Fibroblast of lung (primary cell): ENCODE data around the gene FCER1G.

ENCODE experiments used
- CTCF ChIP-seq, 2 donors: IDR thresholded peaks in 1 of 2; conservative IDR thresholded peaks in 1 of 2; 1 replicate in 1 of 2; 2 replicates in 1 of 2; pipeline ENCODE4 v1.5.1; 2011 to 2012; ENCODE audit warnings: low read length in 2 of 2, control low read depth in 1 of 2, inconsistent platforms in 1 of 2, low read depth in 1 of 2, mild to moderate bottlenecking in 1 of 2
- EZH2 ChIP-seq: IDR thresholded peaks from 2 replicates; pipeline ENCODE4 v1.5.1; 2012; ENCODE audit warnings: low read length, control low read depth, mild to moderate bottlenecking; ENCODE audit errors: missing control alignments

- TF ChIP-seq CTCF (conservative IDR thresholded peaks at IDR 0.05 in 1 of 2, IDR thresholded peaks at IDR 0.05 in 1 of 2; ENCODE audit: low read depth in 1 of 2, low read length in 2 of 2), result no peak
- no peak for TF ChIP-seq EZH2
These were observed 4.9 kb downstream of the FCER1G start for GRCh38 chr1:161220002-161220401.
